Astrocyte of the spinal cord (primary cell): ENCODE results near the gene TTC33.

Source experiments
- DNase-seq: peaks from one replicate; pipeline ENCODE4 v3.0.0; 2011; ENCODE audit warnings: low read depth, low spot score
- H3K4me3 ChIP-seq: 2 replicates; pipeline ENCODE4 v1.5.1; 2011; ENCODE audit warnings: low read depth, mild to moderate bottlenecking, low read length, moderate library complexity
- in situ Hi-C: cut with HindIII; loops from 2 replicates; pipeline ENCODE4 v1.10.0; 2017; ENCODE audit warnings: low sequenced_read_pairs
- TF ChIP-seq, protein P1 (sequence below): IDR thresholded peaks from 2 replicates; pipeline ENCODE4 v1.5.1; 2012; ENCODE audit warnings: low read depth, mild to moderate bottlenecking, low read length, inconsistent platforms

Gene TTC33

DNA sequence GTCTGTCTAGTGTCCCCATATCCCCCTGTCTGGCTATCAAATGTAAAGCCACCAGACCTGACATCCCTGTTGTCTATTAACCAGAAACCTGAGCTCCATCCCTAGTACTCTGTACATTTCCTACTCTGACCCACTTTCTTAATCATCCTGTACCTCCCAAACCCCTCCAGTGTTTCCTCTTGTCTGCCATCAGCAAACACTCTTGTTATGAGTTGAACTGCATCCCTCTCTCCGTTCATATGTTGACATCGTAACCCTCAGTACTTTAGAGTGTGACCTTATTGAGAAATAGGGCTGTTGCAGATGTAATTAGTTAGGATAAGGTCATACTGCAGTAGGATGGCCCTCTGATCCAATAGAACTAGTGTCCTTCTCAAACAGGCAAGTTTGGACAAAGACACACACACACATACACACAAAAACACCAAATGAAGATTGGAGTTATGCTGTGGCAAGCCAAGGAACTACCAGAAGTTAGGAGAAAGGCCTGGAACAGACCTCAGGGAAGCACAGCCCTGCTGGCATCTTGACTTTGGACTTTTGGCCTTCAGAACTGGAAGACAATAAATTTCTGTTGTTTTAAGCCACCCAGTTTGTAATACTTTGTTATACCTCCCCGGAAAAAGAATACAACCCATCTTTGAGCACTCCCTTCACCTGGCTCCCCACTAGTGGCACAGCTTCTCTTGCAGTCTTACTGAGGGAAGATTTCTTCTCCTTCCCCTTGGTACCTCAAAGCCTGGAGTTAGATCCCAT lies 256.1 kb downstream of the TTC33 start:
- in situ Hi-C loops: no loop called here
- DNase-seq: no peak
- TF ChIP-seq, protein P1, sequence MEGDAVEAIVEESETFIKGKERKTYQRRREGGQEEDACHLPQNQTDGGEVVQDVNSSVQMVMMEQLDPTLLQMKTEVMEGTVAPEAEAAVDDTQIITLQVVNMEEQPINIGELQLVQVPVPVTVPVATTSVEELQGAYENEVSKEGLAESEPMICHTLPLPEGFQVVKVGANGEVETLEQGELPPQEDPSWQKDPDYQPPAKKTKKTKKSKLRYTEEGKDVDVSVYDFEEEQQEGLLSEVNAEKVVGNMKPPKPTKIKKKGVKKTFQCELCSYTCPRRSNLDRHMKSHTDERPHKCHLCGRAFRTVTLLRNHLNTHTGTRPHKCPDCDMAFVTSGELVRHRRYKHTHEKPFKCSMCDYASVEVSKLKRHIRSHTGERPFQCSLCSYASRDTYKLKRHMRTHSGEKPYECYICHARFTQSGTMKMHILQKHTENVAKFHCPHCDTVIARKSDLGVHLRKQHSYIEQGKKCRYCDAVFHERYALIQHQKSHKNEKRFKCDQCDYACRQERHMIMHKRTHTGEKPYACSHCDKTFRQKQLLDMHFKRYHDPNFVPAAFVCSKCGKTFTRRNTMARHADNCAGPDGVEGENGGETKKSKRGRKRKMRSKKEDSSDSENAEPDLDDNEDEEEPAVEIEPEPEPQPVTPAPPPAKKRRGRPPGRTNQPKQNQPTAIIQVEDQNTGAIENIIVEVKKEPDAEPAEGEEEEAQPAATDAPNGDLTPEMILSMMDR: no peak
- H3K4me3 ChIP-seq: no peak overlapping the region

DNA sequence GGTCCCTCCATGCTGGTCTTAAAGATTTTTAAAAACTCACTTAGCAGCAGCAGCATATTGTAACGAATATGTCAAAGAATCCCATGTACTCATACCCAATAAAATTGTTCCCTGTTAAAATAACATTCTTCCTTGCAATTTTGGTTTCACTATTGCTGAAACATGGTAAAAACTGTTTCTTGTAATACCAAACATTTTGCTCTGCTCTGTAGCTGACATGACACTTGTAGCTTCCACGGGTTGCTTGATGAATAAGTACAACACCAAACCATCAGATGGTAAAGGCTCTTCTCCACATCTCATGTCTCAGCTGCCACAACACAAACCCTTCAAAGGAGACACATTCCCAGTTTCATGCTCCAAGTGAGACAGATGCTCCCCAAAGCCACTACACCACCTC lies 256.8 kb downstream of the TTC33 start:
- in situ Hi-C loops: no loop called here
- TF ChIP-seq, protein P1: no peak
- no peak overlapping the region for H3K4me3 ChIP-seq
- DNase-seq: no peak

DNA sequence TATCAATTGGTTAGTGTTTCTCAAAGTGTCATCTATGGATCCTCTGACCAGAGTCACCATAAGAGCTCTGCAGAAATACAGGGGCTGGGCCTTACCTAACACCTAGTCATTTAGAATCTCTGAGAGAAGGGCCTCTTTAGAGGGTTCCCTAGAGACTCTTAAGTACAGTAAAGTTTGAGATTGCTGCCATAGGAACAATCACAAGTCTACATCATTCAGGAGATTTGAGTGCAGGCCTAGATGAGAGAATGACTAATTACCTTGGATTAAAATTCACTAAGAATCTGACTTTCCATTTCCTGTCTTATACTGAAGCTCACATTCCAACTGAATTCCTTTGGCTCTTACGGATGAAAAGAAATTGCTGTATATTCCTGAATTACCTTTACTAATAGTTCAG lies 258.2 kb downstream of the TTC33 start:
- no peak overlapping the region for H3K4me3 ChIP-seq
- in situ Hi-C loops: no loop called here
- DNase-seq: peak; percentile 37
- TF ChIP-seq, protein P1: no peak

DNA sequence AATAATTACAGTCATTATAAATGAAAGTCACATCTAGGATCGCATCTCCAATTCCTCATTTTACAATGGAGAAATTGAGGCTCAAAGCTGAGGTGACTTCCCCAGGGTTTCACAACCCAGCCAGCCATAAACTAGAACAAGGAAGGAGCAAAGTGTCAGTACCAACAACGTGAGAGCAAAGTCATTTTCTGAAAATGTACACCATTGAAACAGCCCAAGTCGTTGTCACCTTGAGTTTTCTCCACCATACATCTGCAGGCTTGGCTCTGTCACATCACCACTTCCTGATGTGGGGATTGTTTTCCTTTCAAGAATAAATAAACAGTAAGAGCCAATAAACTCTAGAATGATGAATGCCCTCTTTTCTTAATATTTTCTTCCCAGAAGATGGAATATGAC lies 260.5 kb downstream of the TTC33 start:
- TF ChIP-seq, protein P1: no peak
- in situ Hi-C loops: no loop called here
- no peak for DNase-seq
- no peak overlapping the region for H3K4me3 ChIP-seq

DNA sequence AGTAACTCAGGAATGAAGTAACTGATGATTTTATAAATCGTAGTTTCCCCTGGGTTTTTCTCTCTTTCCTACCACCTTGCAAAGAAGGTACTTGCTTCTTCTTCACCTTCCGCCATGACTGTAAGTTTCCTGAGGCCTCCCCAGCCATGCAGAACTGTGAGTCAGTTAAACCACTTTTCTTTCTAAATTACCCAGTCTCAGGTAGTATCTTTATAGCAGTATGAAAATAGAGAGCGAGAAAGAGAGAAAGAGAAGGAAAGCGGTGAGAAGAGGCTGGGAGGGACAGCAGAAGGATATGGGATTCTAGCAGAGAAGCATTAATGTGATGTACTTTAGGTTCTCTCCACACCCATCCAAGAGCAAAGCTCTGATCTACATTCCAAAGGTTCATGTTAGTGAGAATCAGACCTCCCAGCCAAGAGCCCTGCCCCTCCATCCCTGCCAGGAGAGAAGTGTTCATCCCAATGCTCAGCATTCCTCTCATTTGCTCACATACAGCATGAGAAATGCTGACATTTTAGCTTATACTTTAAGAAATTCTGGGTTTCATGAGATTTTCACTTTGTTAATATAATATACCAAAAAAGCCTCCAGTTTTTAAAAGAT lies 261.0 kb downstream of the TTC33 start:
- no peak overlapping the region for H3K4me3 ChIP-seq
- no peak for DNase-seq
- in situ Hi-C loops: no loop called here
- TF ChIP-seq, protein P1: no peak

DNA sequence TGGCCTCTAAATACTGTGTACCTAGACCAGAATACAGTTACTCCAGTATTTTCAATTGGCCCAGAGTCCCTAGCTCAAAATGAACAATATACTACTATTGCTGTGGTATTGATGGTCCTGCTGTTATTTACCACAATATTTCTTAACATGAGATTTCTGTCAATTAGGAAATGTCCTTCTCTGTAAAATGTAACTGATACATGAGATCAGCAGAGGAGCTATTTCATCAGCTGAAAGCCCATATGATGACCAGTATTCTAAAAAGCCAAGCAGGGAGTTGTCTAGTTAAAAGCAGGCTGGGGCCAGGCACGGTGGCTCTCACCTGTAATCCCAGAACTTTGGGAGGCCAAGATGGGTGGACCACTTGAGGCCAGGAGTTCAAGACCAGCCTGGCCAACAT lies 263.7 kb downstream of the TTC33 start:
- in situ Hi-C loops: no loop called here

More for the DNA sequence above, 263.7 kb downstream of the TTC33 start:
- TF ChIP-seq, protein P1: no peak
- H3K4me3 ChIP-seq: no peak overlapping the region
- no peak for DNase-seq
